ENCODE measurements around the gene ZNF808. TPM values are rescaled to one million over a fixed set of nuclear protein-coding genes. Genes with fewer than 3 reads are reported as not detected.
A peak's percentile ranks its signal among the peaks of the same experiment; 100 is the strongest.

Gene ZNF808
- total and polyA plus RNA-seq, 2 of the 13 experiments (the other 11 are each of a cell fraction or from before 2014, with no cell fraction given) = 3.0 to 7.4 TPM

- TF ChIP-seq ZBTB25 (CRISPR knock-in tag; IDR thresholded peaks at IDR 0.05) (no peak), DNMT3B (CRISPR knock-in tag; conservative IDR thresholded peaks at IDR 0.05) (no peak), HNF4G (IDR thresholded peaks at IDR 0.05; ENCODE audit: borderline replicate concordance, low read depth, low read length) (no peak), HNF4G (CRISPR knock-in tag; IDR thresholded peaks at IDR 0.05; ENCODE audit: borderline replicate concordance, low read depth) (no peak), FOXA1 (IDR thresholded peaks at IDR 0.05) (no peak), FOXA1 (CRISPR knock-in tag; IDR thresholded peaks at IDR 0.05) (no peak), USF2 (IDR thresholded peaks at IDR 0.05; ENCODE audit: low read depth, low read length) (no peak), USF2 (CRISPR knock-in tag; IDR thresholded peaks at IDR 0.05; ENCODE audit: borderline replicate concordance) (no peak), MEIS2 (CRISPR knock-in tag; IDR thresholded peaks at IDR 0.05) (no peak), HNRNPK (IDR thresholded peaks at IDR 0.05; ENCODE audit: low read depth, low read length, poor library complexity, severe bottlenecking) (no peak), ZBTB21 (CRISPR knock-in tag; IDR thresholded peaks at IDR 0.05) (no peak), ZNF207 (IDR thresholded peaks at IDR 0.05; ENCODE audit: borderline replicate concordance) (no peak), YY1 (IDR thresholded peaks at IDR 0.05; ENCODE audit: insufficient read depth, insufficient replicate concordance, low read depth, low read length) (no peak), MTA1 (CRISPR knock-in tag; IDR thresholded peaks at IDR 0.05; ENCODE audit: borderline replicate concordance) (no peak), ELF1 (CRISPR knock-in tag; IDR thresholded peaks at IDR 0.05) (peak; percentile 97), IRF9 (CRISPR knock-in tag; IDR thresholded peaks at IDR 0.05; ENCODE audit: borderline replicate concordance) (no peak), CREB3 (CRISPR knock-in tag; IDR thresholded peaks at IDR 0.05) (no peak), ZFP36 (IDR thresholded peaks at IDR 0.05; ENCODE audit: borderline replicate concordance, low read depth, low read length, partially characterized antibody) (no peak), ZKSCAN8 (CRISPR knock-in tag; IDR thresholded peaks at IDR 0.05; ENCODE audit: borderline replicate concordance) (no peak), RFX5 (IDR thresholded peaks at IDR 0.05; ENCODE audit: low read depth, low read length) (no peak), DRAP1 (CRISPR knock-in tag; IDR thresholded peaks at IDR 0.05) (peak; percentile 75), TFDP1 (CRISPR knock-in tag; IDR thresholded peaks at IDR 0.05; ENCODE audit: borderline replicate concordance) (0 out of 2 replicates have a peak, but pooled peaks have one; percentile 21), FOXO1 (CRISPR knock-in tag; IDR thresholded peaks at IDR 0.05) (no peak), ONECUT2 (CRISPR knock-in tag; IDR thresholded peaks at IDR 0.05) (no peak)
These were observed 42.8 kb downstream of the ZNF808 start, which contains the start of gene ZNF701 (continued) for GRCh38 chr19:52570000-52570861.
